ENCODE results near the gene CTDSPL2. TPM values are rescaled to one million over a fixed set of nuclear protein-coding genes. Genes with fewer than 3 reads are reported as not detected.

The CTDSPL2 gene
- total RNA-seq, 4 donors from 2014 or later, result 18.3 to 26.1 (median 24.5) TPM

- no peaks in the 10 kb centered on the region for H3K27me3 ChIP-seq
- H3K36me3 ChIP-seq, result peaks cover 0 to 18% of the 10 kb centered on the region in 2 donors
- H3K27ac ChIP-seq, result no peak overlapping the region
- no peak for ATAC-seq
- no peaks in the 10 kb centered on the region for H3K9me3 ChIP-seq
- intact Hi-C loops (cut with DNase I; ENCODE audit: low total_unique reads), result loop anchor here (5.0 kb wide), 1 partner anchor 163 kb away; the partner anchor contains the start of gene TRIM69
- DNase-seq, result no peak
- H3K4me3 ChIP-seq, result no peak overlapping the region
- in situ Hi-C loops (cut with MboI; ENCODE audit: low sequenced_read_pairs in 4 of 4), result loop anchor here in 3 of 4 donors (25.0 kb wide), 1 partner anchor 163 kb away; the partner anchor contains the start of gene TRIM69 (in 3 of the 3)
- H3K4me1 ChIP-seq, result no peaks in the 10 kb centered on the region
- TF ChIP-seq CTCF (IDR thresholded peaks at IDR 0.05 in 4 of 5, conservative IDR thresholded peaks at IDR 0.05 in 1 of 5), result no peak
- no peak for TF ChIP-seq POLR2A (IDR thresholded peaks at IDR 0.05)
Measured at GRCh38 chr15:44574734-44575133, 147.3 kb downstream of the CTDSPL2 start.

Other genes starting within 250 kb of the CTDSPL2 start
- under 1 TPM in 1 of 4 donors, not detected in 3; 0.04 TPM for gene FRMD5, start 232.4 kb upstream of the CTDSPL2 start, total RNA-seq
- gene GOLM2, start 138.9 kb upstream of the CTDSPL2 start, total RNA-seq, result 10 to 100 TPM; 28.4 to 35.4 (median 32.1) TPM
- 100 to 1,000 TPM in 2 of 4 donors, 10 to 100 TPM in 2; 79.2 to 122 (median 103) TPM for gene EIF3J, start 109.5 kb downstream of the CTDSPL2 start, total RNA-seq
- gene SPG11, start 236.0 kb downstream of the CTDSPL2 start, total RNA-seq, result 10 to 100 TPM; 32.8 to 51.7 (median 43.2) TPM